Neural cell (in vitro differentiated cells): ENCODE measurements around the gene ADTRP. TPM values are rescaled to one million over a fixed set of nuclear protein-coding genes. Genes with fewer than 3 reads are reported as not detected.

Experiments used
- H2AFZ ChIP-seq: fragments of 200-600, 300-800 bp; sonication (generic), shearing (Covaris generic); 2 replicates; pipeline ENCODE4 v1.6.0; 2014; ENCODE audit warnings: low read depth, mild to moderate bottlenecking, antibody characterized with exemption, low read length, moderate library complexity
- H3F3A ChIP-seq: fragments of 200-600 bp; shearing (Covaris generic); 2 replicates; pipeline ENCODE4 v1.6.1; 2016; ENCODE audit warnings: mild to moderate bottlenecking, moderate library complexity, mixed read lengths, antibody characterized with exemption, low read length; ENCODE audit not compliant: insufficient read depth, poor library complexity, severe bottlenecking
- H3K27ac ChIP-seq: fragments of 200-600, 300-800 bp; sonication (generic), shearing (Covaris generic); 2 replicates; pipeline ENCODE4 v1.5.1; 2014; ENCODE audit warnings: mild to moderate bottlenecking, low read length, moderate library complexity
- H3K27me3 ChIP-seq: fragments of 300-800, 200-600 bp; sonication (generic), shearing (Covaris generic); 2 replicates; pipeline ENCODE4 v1.6.0; 2014; ENCODE audit warnings: mild to moderate bottlenecking, low read depth, low read length, moderate library complexity; ENCODE audit not compliant: insufficient read depth
- H3K36me3 ChIP-seq: fragments of 300-800, 200-600 bp; sonication (generic), shearing (Covaris generic); 2 replicates; pipeline ENCODE4 v1.5.1; 2014; ENCODE audit warnings: mild to moderate bottlenecking, antibody characterized with exemption, low read length, moderate library complexity; ENCODE audit not compliant: insufficient read depth
- H3K4me2 ChIP-seq: fragments of 300-800, 200-600 bp; sonication (generic), shearing (Covaris generic); 2 replicates; pipeline ENCODE4 v1.6.0; 2014; ENCODE audit warnings: mild to moderate bottlenecking, low read length
- H3K4me3 ChIP-seq: fragments of 300-800, 200-600 bp; sonication (generic), shearing (Covaris generic); 2 replicates; pipeline ENCODE4 v1.5.1; 2014; ENCODE audit warnings: mild to moderate bottlenecking, low read length, moderate library complexity
- H3K79me2 ChIP-seq: fragments of 200-600 bp; shearing (Covaris generic); replicated peaks from 2 replicates; pipeline ENCODE4 v1.6.0; 2014; ENCODE audit warnings: mild to moderate bottlenecking, low read length, moderate library complexity; ENCODE audit not compliant: insufficient read depth
- H3K9ac ChIP-seq: fragments of 300-800, 200-600 bp; sonication (generic), shearing (Covaris generic); 2 replicates; pipeline ENCODE4 v1.6.1; 2016; ENCODE audit warnings: mild to moderate bottlenecking, low read length, mixed read lengths
- H3K9me2 ChIP-seq: fragments of 200-600 bp; shearing (Covaris generic); 2 replicates; pipeline ENCODE4 v1.6.1; 2016; ENCODE audit warnings: mild to moderate bottlenecking, low read length, mixed read lengths; ENCODE audit not compliant: insufficient read depth
- H3K9me3 ChIP-seq: fragments of 200-600, 300-800 bp; sonication (generic), shearing (Covaris generic); 2 replicates; pipeline ENCODE4 v1.6.1; 2016; ENCODE audit warnings: mild to moderate bottlenecking, mixed run types, low read length, moderate library complexity, mixed read lengths
- H4K20me1 ChIP-seq: fragments of 200-600 bp; shearing (Covaris generic); 2 replicates; pipeline ENCODE4 v1.6.1; 2016; ENCODE audit warnings: mild to moderate bottlenecking, mixed run types; ENCODE audit not compliant: insufficient read depth
- EP300 ChIP-seq: fragments of 450-650 bp; conservative IDR thresholded peaks from 2 replicates; pipeline ENCODE4 v1.6.1; 2014; ENCODE audit warnings: antibody characterized with exemption, mild to moderate bottlenecking, moderate library complexity; ENCODE audit not compliant: poor library complexity, severe bottlenecking
- EZH2 ChIP-seq: fragments of 200-600, 300-800 bp; shearing (Covaris generic), sonication (generic); IDR thresholded peaks from 2 replicates; pipeline ENCODE4 v1.6.1; 2014; ENCODE audit warnings: antibody characterized with exemption, low read length, borderline replicate concordance, mild to moderate bottlenecking; ENCODE audit not compliant: insufficient read depth, poor library complexity, severe bottlenecking
- MXI1 ChIP-seq: fragments of 450-650 bp; conservative IDR thresholded peaks from 2 replicates; pipeline ENCODE4 v1.6.1; 2014; ENCODE audit warnings: antibody characterized with exemption, mild to moderate bottlenecking; ENCODE audit not compliant: poor library complexity, severe bottlenecking
- POLR2AphosphoS5 ChIP-seq: IDR thresholded peaks from 2 replicates; pipeline ENCODE4 v1.6.1; 2012
- RAD21 ChIP-seq: fragments of 450-650 bp; conservative IDR thresholded peaks from 2 replicates; pipeline ENCODE4 v1.6.1; 2014; ENCODE audit warnings: antibody characterized with exemption, mild to moderate bottlenecking, moderate library complexity
- SMC3 ChIP-seq: fragments of 450-650 bp; conservative IDR thresholded peaks from 2 replicates; pipeline ENCODE4 v1.6.1; 2014; ENCODE audit warnings: antibody characterized with exemption, mild to moderate bottlenecking, moderate library complexity; ENCODE audit not compliant: poor library complexity
- TAF1 ChIP-seq: IDR thresholded peaks from 2 replicates; pipeline ENCODE4 v1.6.1; 2012; ENCODE audit warnings: low read depth
- polyA plus RNA-seq: library from polyadenylated mRNA; depleted of rRNA; stranded (reverse); fragments of >200 nt; gene quantifications from 2 replicates; pipeline ENCODE4 v1.2.3, GENCODE V29; 2014
- TF ChIP-seq, protein P1 (sequence below): fragments of 450-650 bp; IDR thresholded peaks from 2 replicates; pipeline ENCODE4 v1.5.1; 2014; ENCODE audit warnings: antibody characterized with exemption, mild to moderate bottlenecking, moderate library complexity; ENCODE audit not compliant: poor library complexity, severe bottlenecking
- TF ChIP-seq, protein P2 (sequence below): IDR thresholded peaks from 2 replicates; pipeline ENCODE4 v1.6.1; 2012; ENCODE audit warnings: borderline replicate concordance

Gene ADTRP
- polyA plus RNA-seq, 1 donor from 2014 or later, result not detected

DNA sequence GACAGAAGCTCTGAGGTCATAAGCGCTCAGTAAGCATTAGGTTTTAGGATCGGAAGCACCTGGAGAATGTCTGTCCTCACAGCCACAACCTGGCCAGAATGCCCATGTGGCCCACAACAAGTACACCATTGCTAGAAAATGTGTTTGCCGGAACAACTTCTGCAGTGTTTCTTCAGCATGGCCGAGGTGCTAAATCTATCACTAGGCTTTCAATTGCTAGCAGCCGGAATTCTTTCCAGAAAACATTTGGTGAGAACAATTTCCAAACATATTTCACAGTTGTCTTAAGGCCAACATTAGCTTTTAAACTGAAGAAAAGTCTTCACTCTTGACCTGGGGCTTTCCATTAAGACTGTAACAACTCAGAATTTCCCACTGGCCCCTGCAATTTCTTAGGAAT is 18.2 kb upstream of the ADTRP start:
- H3K36me3 ChIP-seq, result no peaks in the 10 kb centered on the region
- no peak overlapping the region for H3K4me2 ChIP-seq
- H3F3A ChIP-seq, result no peaks in the 10 kb centered on the region
- H3K27ac ChIP-seq, result no peak overlapping the region
- no peak overlapping the region for H3K4me3 ChIP-seq
- no peaks in the 10 kb centered on the region for H3K27me3 ChIP-seq
- no peak overlapping the region for H3K9ac ChIP-seq
- H3K9me3 ChIP-seq, result no peaks in the 10 kb centered on the region
- no peaks in the 10 kb centered on the region for H3K9me2 ChIP-seq
- H2AFZ ChIP-seq, result no peak overlapping the region
- H3K79me2 ChIP-seq, result no peaks in the 10 kb centered on the region
- TF ChIP-seq, protein P1, sequence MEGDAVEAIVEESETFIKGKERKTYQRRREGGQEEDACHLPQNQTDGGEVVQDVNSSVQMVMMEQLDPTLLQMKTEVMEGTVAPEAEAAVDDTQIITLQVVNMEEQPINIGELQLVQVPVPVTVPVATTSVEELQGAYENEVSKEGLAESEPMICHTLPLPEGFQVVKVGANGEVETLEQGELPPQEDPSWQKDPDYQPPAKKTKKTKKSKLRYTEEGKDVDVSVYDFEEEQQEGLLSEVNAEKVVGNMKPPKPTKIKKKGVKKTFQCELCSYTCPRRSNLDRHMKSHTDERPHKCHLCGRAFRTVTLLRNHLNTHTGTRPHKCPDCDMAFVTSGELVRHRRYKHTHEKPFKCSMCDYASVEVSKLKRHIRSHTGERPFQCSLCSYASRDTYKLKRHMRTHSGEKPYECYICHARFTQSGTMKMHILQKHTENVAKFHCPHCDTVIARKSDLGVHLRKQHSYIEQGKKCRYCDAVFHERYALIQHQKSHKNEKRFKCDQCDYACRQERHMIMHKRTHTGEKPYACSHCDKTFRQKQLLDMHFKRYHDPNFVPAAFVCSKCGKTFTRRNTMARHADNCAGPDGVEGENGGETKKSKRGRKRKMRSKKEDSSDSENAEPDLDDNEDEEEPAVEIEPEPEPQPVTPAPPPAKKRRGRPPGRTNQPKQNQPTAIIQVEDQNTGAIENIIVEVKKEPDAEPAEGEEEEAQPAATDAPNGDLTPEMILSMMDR, result no peak
- TF ChIP-seq POLR2AphosphoS5 (no peak), EZH2 (no peak), EP300 (no peak), MXI1 (no peak), SMC3 (no peak)
- H4K20me1 ChIP-seq, result no peaks in the 10 kb centered on the region

DNA sequence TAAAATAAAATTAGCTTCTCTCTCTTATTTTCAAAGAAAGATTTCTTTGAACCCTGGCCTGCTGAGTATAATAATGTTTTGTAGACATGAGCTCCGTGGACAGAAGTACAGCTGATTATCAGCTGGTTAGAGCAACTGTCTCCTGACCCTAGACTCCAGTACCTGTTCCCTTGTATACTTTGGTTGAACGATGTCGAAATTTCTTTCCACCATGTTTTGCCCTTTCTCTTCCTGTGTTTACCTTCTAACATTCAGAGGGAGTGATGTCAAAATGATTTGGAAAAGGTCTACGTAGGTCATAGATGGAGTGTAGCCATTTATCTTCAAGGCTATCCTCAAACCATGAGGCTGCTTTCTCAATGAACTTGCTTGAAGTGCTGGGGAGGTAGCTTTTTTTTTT is 16.8 kb upstream of the ADTRP start:
- Histone ChIP-seq H3K79me2 (no peaks in the 10 kb centered on the region), H3F3A (no peaks in the 10 kb centered on the region), H3K4me2 (no peak overlapping the region), H3K9ac (no peak overlapping the region), H3K27me3 (no peaks in the 10 kb centered on the region), H3K9me2 (no peaks in the 10 kb centered on the region), H3K27ac (no peak overlapping the region), H2AFZ (no peak overlapping the region), H3K4me3 (no peak overlapping the region), H4K20me1 (no peaks in the 10 kb centered on the region), H3K9me3 (no peaks in the 10 kb centered on the region), H3K36me3 (no peaks in the 10 kb centered on the region)
- TF ChIP-seq SMC3 (no peak), RAD21 (no peak), TAF1 (no peak), MXI1 (no peak), EP300 (no peak), EZH2 (no peak)
- TF ChIP-seq, protein P2, sequence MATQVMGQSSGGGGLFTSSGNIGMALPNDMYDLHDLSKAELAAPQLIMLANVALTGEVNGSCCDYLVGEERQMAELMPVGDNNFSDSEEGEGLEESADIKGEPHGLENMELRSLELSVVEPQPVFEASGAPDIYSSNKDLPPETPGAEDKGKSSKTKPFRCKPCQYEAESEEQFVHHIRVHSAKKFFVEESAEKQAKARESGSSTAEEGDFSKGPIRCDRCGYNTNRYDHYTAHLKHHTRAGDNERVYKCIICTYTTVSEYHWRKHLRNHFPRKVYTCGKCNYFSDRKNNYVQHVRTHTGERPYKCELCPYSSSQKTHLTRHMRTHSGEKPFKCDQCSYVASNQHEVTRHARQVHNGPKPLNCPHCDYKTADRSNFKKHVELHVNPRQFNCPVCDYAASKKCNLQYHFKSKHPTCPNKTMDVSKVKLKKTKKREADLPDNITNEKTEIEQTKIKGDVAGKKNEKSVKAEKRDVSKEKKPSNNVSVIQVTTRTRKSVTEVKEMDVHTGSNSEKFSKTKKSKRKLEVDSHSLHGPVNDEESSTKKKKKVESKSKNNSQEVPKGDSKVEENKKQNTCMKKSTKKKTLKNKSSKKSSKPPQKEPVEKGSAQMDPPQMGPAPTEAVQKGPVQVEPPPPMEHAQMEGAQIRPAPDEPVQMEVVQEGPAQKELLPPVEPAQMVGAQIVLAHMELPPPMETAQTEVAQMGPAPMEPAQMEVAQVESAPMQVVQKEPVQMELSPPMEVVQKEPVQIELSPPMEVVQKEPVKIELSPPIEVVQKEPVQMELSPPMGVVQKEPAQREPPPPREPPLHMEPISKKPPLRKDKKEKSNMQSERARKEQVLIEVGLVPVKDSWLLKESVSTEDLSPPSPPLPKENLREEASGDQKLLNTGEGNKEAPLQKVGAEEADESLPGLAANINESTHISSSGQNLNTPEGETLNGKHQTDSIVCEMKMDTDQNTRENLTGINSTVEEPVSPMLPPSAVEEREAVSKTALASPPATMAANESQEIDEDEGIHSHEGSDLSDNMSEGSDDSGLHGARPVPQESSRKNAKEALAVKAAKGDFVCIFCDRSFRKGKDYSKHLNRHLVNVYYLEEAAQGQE, result no peak
- TF ChIP-seq, protein P1, result no peak
